ENCODE data around the gene ZNF143. TPM values are rescaled to one million over a fixed set of nuclear protein-coding genes. Genes with fewer than 3 reads are reported as not detected.
A peak's percentile ranks its signal among the peaks of the same experiment; 100 is the strongest.
"Not testable (repeated sequence)": the region's sequence is repeated elsewhere in the genome, so short reads cannot be mapped to it uniquely, and the experiment has no call there.

Gene ZNF143
- total RNA-seq, 1 experiment from 2014 or later: 29.5 TPM

DNA sequence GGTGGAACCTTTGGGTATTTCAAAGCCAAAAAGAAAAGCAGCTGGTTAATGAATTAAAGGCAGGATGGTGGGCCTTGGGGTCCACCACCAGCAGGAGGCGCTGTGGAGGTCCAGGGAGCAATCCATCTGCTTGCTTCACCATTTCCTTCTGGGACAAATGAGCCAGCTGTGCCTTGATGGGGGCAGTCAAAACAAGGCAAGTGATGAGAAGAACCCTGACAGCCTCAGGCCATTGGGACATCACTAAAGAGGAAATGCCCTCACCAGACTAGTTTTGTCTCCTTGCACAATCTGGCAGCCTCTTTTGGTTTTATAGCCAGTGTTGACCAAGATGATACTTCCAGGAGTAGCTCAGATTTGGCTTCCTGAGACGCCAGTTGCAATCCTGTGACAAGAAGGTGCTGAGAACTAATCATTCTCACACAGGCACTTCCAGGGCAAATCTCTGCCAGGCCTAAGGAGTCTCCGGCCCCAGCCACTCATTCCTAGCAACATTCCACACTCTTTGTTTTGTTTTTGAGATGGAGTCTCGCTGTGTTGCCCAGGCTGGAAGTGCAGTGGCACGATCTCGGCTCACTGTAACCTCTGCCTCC lies 74.5 kb downstream of the ZNF143 start:
- H3K27ac ChIP-seq (ENCODE audit: low read depth, low read length, poor library complexity, severe bottlenecking): no peak overlapping the region
- no peaks in the 10 kb centered on the region for H3K9me3 ChIP-seq (ENCODE audit: low read depth, low read length, poor library complexity, severe bottlenecking)
- intact Hi-C loops (cut with micrococcal nuclease; ENCODE audit: unreplicated experiment): loop anchor here (10.0 kb wide), 1 partner anchor 210 kb away; no protein-coding TSS in a partner anchor
- ChIA-PET POLR2A (ENCODE audit: low non-redundant PET) (no interaction called here), CTCF (interaction anchor here (0.6 to 1.5 kb wide), 6 partner anchors 11 to 669 kb away, joined by 3 to 10 read pairs (median 4); no protein-coding TSS in a partner anchor)
- no peak for TF ChIP-seq EZH2 (IDR thresholded peaks at IDR 0.05; ENCODE audit: borderline replicate concordance, low read depth, low read length, poor library complexity, severe bottlenecking)
- TF ChIP-seq, protein P1, sequence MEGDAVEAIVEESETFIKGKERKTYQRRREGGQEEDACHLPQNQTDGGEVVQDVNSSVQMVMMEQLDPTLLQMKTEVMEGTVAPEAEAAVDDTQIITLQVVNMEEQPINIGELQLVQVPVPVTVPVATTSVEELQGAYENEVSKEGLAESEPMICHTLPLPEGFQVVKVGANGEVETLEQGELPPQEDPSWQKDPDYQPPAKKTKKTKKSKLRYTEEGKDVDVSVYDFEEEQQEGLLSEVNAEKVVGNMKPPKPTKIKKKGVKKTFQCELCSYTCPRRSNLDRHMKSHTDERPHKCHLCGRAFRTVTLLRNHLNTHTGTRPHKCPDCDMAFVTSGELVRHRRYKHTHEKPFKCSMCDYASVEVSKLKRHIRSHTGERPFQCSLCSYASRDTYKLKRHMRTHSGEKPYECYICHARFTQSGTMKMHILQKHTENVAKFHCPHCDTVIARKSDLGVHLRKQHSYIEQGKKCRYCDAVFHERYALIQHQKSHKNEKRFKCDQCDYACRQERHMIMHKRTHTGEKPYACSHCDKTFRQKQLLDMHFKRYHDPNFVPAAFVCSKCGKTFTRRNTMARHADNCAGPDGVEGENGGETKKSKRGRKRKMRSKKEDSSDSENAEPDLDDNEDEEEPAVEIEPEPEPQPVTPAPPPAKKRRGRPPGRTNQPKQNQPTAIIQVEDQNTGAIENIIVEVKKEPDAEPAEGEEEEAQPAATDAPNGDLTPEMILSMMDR (conservative IDR thresholded peaks at IDR 0.05; ENCODE audit: low read depth, low read length): peak; percentile 85
- H3K36me3 ChIP-seq (ENCODE audit: insufficient read depth, low read length, poor library complexity, severe bottlenecking): no peaks in the 10 kb centered on the region
- no peaks in the 10 kb centered on the region for H3K4me1 ChIP-seq (ENCODE audit: insufficient read depth, low read length, poor library complexity, severe bottlenecking)
- H3K27me3 ChIP-seq (replicated peaks; ENCODE audit: insufficient read depth, low read depth, low read length, poor library complexity): no peaks in the 10 kb centered on the region
- no peak overlapping the region for H3K4me3 ChIP-seq (ENCODE audit: low read depth, low read length, poor library complexity, severe bottlenecking)
- no TSS peak for BruUV-seq (replicated peaks)
- peak; percentile 67 for DNase-seq (ENCODE audit: low spot score)

DNA sequence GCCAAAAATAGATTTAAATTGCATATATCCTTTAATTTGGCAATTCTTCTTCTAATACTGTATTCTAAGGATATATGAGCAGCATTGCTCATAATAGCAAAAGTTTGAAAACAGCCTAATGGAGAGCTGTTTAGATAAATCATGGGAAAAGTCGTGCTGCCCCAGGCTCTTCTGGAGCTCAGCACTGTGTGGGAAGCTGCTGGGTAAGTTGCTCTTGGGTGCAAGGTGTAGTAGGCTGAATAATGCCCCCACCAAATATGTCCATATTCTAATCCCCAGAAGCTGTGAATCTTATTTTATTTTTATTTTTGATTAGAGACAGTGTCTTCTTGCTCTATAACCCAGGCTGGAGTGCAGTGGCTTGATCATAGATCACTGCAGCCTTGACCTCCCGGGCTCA lies 77.7 kb downstream of the ZNF143 start:
- no TSS peak for BruUV-seq (replicated peaks)

DNA sequence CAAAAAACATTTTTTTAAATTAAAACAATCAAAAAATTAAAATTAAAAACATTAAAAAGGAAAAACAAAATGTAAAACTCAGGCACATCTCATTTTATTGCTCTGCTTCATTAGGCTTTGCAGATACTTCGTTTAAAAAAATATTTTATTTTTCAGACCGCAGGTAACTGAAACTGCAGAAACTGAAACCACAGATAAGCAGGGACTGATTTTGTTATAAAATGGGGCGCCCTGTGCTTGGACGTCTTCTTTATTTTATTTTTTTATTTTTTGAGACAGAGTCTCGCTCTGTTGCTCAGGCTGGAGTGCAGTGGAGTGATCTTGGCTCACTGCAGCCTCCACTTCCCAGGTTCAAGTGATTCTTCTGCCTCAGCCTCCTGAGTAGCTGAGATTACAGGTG lies 88.4 kb downstream of the ZNF143 start:
- H3K36me3 ChIP-seq (ENCODE audit: insufficient read depth, low read length, poor library complexity, severe bottlenecking); intact Hi-C loops (cut with micrococcal nuclease; ENCODE audit: unreplicated experiment); DNase-seq (ENCODE audit: low spot score); BruUV-seq (replicated peaks); H3K27ac ChIP-seq (ENCODE audit: low read depth, low read length, poor library complexity, severe bottlenecking); CTCF ChIA-PET; H3K27me3 ChIP-seq (replicated peaks; ENCODE audit: insufficient read depth, low read depth, low read length, poor library complexity); H3K9me3 ChIP-seq (ENCODE audit: low read depth, low read length, poor library complexity, severe bottlenecking); POLR2A ChIA-PET (ENCODE audit: low non-redundant PET); H3K4me1 ChIP-seq (ENCODE audit: insufficient read depth, low read length, poor library complexity, severe bottlenecking); H3K4me3 ChIP-seq (ENCODE audit: low read depth, low read length, poor library complexity, severe bottlenecking): not testable (repeated sequence)

More for the DNA sequence above, 77.7 kb downstream of the ZNF143 start:
- Histone ChIP-seq H3K9me3 (ENCODE audit: low read depth, low read length, poor library complexity, severe bottlenecking) (no peaks in the 10 kb centered on the region), H3K36me3 (ENCODE audit: insufficient read depth, low read length, poor library complexity, severe bottlenecking) (no peaks in the 10 kb centered on the region), H3K4me1 (ENCODE audit: insufficient read depth, low read length, poor library complexity, severe bottlenecking) (no peaks in the 10 kb centered on the region), H3K27me3 (replicated peaks; ENCODE audit: insufficient read depth, low read depth, low read length, poor library complexity) (no peaks in the 10 kb centered on the region), H3K4me3 (ENCODE audit: low read depth, low read length, poor library complexity, severe bottlenecking) (no peak overlapping the region), H3K27ac (ENCODE audit: low read depth, low read length, poor library complexity, severe bottlenecking) (no peak overlapping the region)
- CTCF ChIA-PET: no interaction called here
- POLR2A ChIA-PET (ENCODE audit: low non-redundant PET): no interaction called here
- no peak for DNase-seq (ENCODE audit: low spot score)
- intact Hi-C loops (cut with micrococcal nuclease; ENCODE audit: unreplicated experiment): loop anchor here (10.0 kb wide), 1 partner anchor 206 kb away; no protein-coding TSS in a partner anchor
- TF ChIP-seq, protein P1 (conservative IDR thresholded peaks at IDR 0.05; ENCODE audit: low read depth, low read length): no peak

DNA sequence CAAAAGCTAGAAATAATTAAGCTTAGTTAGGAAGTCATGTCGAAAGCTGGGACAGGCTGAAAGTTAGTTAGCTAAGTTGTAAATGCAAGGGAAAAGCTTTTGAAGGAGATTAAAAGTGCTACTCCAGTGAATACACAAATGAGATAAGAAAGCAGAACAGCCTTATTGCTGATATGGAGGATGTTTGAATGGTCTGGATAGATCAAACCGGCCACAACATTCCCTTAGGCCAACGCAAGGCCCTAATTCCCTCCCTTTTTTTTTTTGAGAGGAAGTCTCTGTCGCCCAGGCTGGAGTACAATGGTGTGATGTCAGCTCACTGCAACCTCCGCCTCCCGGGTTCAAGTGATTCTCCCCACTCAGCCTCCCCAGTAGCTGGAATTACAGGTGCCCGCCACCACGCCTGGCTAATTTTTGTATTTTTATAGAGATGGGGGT lies 89.4 kb downstream of the ZNF143 start:
- Histone ChIP-seq H3K36me3 (ENCODE audit: insufficient read depth, low read length, poor library complexity, severe bottlenecking) (no peaks in the 10 kb centered on the region), H3K4me3 (ENCODE audit: low read depth, low read length, poor library complexity, severe bottlenecking) (no peak overlapping the region), H3K4me1 (ENCODE audit: insufficient read depth, low read length, poor library complexity, severe bottlenecking) (no peaks in the 10 kb centered on the region), H3K9me3 (ENCODE audit: low read depth, low read length, poor library complexity, severe bottlenecking) (no peaks in the 10 kb centered on the region), H3K27ac (ENCODE audit: low read depth, low read length, poor library complexity, severe bottlenecking) (no peak overlapping the region), H3K27me3 (replicated peaks; ENCODE audit: insufficient read depth, low read depth, low read length, poor library complexity) (no peaks in the 10 kb centered on the region)
- no peak for DNase-seq (ENCODE audit: low spot score)
- no TSS peak for BruUV-seq (replicated peaks)
- no peak for TF ChIP-seq EZH2 (IDR thresholded peaks at IDR 0.05; ENCODE audit: borderline replicate concordance, low read depth, low read length, poor library complexity, severe bottlenecking)
- TF ChIP-seq, protein P1 (conservative IDR thresholded peaks at IDR 0.05; ENCODE audit: low read depth, low read length): no peak
- POLR2A ChIA-PET (ENCODE audit: low non-redundant PET): no interaction called here
- intact Hi-C loops (cut with micrococcal nuclease; ENCODE audit: unreplicated experiment): no loop called here
- CTCF ChIA-PET: no interaction called here

All from A673 (cell line).